SH-SY5Y (cell line): ENCODE results near the gene IGFL4.

Experiments
- GATA2 ChIP-seq: IDR thresholded peaks from 2 replicates; pipeline ENCODE4 v1.6.1; 2011; ENCODE audit warnings: mild to moderate bottlenecking, low read depth, low read length
- GATA3 ChIP-seq: IDR thresholded peaks from 2 replicates; pipeline ENCODE4 v1.6.1; 2011; ENCODE audit warnings: low read depth, mild to moderate bottlenecking, low read length, moderate library complexity

DNA sequence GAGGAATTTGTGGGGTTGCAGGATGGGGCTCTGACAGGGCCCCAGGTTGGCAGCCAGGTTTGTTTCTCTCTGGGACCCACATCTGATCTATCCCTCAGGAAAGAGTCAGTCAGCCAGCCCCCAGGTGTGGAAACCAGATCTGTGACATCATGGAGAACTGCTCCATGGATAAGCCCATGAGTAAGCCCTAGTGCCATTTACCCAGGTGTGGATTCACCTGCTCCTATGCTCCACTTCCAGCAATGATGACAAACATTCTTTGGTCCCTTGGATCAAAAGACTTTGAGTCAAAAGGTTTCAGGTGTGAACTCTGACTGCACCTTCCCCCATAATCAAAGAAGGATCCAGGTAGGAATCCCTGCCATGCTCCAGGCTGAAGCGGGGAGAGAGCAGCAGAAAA lies 26.9 kb upstream of the IGFL4 start:
- TF ChIP-seq GATA2 (no peak), GATA3 (no peak)
